ENCODE data around the gene LPP.
"Not testable (repeated sequence)": the region's sequence is repeated elsewhere in the genome, so short reads cannot be mapped to it uniquely, and the experiment has no call there.

Gene LPP

DNA sequence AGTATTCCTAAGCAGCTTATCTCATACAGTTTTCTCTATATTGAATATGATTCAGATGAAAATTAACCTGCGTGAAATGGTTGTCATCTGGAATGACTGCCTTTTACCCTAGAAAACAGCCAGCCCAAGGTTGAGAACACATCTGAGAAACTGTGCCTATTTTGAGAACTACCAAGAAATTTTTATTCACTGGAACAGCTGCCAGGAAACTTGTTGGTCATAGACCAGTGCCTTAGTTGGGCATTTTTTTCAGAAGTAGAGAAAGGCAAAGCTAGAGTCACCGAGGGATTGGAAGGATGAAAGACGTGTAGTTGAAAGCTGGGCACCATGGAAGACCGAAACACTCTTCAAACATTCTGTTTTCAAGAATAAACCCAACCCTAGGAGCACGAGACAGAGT is 277.1 kb downstream of the LPP start:
- DNase-seq (ENCODE audit: low read depth in 3 of 3, low spot score in 1 of 3) = no peak

DNA sequence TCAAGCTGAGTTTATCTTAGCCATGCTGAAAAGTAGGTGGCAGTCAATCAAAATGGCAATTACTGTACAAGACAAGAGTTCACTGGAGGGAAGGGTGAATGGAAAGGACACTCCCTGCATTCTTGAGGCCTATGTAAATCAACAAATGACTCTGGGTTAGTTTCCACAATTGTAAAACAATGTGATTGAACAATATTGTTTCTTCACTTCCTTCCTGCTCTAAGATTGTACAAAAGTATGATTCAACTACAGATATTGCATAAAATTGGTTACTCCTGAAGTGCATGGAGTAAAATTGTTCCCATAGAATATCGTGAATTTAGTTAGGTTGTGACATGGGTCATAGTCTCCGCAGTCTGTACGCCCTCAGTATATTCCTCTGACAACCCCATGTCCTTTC is 277.6 kb downstream of the LPP start:
- DNase-seq (ENCODE audit: low read depth in 3 of 3, low spot score in 1 of 3) = no peak

DNA sequence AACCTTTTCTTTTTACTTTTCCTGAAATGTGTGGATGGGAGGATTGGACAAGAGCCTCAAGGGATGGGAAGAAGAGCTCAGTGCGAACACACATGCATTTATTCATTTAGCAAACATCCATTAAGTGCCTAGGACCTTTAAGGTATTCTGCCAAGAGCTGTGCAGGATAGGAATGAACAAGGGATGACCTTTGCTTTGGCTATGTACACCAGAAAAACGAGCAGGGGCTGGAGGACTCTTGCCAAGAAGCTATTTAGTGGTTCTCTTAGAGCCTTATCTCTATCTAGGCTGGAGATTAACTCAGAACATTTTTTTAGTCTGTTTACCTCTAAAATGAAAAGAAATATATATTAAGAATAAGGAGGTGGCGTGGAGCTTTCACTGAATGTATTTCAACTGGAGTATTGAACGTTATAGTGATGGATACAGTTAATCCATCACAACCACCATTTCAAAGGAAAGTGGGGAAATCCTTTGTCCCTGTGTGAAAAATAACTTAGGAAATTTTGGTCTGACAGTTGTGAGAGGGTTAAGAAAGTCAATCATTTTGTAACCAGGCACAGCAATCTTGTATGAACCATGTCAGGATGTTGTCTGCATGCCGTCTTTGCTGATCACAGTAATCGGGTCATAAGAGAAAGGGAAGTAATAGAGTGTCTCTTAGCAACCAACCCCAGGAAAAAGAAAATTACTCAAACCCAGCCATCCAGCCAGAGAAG is 279.0 kb downstream of the LPP start:
- DNase-seq (ENCODE audit: low read depth in 3 of 3, low spot score in 1 of 3) = no peak

DNA sequence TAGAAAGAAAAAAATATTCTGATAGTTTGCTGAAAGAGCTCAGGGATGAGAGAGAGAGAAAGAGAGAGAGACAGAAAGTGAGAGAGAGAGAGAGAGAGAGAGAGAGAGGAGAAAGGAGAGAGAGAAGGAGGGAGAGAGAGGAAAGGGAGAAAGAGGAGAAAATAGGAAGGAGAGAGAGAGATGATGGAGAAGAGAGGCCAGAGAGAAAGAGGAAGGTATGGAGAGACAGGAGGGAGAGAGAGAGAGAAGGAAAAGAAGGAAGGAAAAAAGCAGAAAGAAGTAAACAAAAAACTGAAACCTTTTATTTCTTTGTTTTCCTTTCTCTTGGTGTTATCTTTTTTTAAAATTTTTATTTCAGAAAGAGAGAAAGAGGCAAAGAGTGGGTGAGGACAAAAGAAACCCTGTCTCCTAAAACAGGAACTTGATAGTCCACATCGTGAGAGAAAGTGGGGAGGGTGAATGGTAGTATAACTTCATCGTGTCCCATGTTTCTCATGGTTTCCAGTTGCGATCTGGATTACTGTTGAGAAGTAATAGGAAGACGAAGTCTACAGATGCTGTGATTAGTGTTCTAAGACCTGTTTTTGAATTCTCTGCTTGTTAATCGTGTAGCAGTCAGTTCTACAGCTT is 279.7 kb downstream of the LPP start:
- DNase-seq (ENCODE audit: low read depth in 3 of 3, low spot score in 1 of 3) = no peak

DNA sequence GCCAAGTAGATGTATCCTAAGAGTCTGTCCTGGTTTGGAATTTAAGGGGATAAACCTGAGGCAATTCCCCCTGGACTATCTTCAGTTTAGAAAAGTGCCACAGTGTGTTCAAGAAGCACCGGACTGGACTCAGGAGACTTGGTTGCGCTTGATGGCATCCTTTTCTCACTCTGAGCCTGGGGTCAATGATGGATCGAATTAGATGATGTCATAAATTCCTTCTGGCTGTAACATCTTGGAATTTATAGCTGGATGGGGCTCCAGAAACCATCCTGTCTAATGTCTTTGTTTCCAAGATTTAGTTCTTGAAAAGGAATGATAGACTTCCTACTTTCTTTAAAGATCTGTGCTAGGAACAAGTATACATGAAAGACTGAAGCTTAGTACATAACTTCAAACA is 280.6 kb downstream of the LPP start:
- no peak for DNase-seq (ENCODE audit: low read depth in 3 of 3, low spot score in 1 of 3)

DNA sequence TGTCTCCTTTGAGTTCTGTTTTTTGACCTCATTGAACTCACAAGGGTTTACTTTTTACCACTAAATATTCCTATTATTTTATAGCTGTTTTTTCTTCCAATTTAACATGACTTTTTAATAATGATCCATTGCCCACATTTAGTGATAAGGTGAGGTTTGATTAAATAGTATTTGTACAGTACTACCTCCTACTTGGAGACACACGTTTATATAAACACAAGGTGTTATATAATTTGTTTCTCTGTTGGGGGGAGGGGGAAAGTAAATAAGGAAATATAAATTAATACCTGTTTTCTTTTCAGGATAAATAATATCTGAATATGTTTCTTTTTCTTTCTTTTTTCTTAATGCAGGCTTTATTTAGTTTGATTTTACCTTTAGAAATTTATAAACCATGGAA is 281.3 kb downstream of the LPP start:
- no peak for DNase-seq (ENCODE audit: low read depth in 3 of 3, low spot score in 1 of 3)

DNA sequence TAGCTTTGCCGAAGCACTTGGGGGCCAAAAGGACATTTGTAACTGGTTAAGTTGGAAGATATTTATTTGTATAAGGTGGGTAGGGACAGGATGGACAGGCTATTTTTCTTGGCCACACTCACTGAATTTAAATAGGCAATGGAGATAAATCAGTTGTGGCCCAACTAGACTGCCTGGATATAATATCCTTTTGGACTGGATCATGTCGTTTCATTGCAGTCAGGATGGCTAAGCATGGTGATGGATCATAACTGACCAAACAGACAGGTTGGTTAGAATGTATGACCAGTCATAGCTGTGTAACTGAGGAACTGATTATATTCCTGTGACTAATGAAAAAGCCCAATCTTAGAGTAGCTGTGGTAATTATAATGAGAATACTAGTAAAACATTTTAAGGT is 284.0 kb downstream of the LPP start:
- DNase-seq (ENCODE audit: low read depth in 3 of 3, low spot score in 1 of 3) = no peak

DNA sequence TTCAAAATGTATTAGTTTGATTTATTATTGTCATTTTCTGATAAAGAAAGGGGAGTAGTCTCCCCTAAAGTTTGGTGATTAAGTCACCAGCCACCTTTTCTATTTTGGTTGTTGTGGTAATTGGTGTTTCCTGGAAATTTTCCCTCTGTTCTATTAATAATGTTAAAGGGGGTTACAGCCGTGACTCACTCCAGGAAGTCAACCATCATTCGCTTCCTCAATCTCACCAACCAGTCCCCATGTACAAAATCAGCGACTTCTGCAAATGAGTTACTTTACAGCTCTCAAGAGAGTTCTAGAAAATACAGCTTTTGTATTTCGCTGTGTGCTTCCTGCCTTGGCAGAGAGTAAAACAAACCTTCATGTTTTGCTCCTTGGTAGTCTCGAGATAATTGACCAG is 285.1 kb downstream of the LPP start:
- DNase-seq (ENCODE audit: low read depth in 3 of 3, low spot score in 1 of 3) = no peak

DNA sequence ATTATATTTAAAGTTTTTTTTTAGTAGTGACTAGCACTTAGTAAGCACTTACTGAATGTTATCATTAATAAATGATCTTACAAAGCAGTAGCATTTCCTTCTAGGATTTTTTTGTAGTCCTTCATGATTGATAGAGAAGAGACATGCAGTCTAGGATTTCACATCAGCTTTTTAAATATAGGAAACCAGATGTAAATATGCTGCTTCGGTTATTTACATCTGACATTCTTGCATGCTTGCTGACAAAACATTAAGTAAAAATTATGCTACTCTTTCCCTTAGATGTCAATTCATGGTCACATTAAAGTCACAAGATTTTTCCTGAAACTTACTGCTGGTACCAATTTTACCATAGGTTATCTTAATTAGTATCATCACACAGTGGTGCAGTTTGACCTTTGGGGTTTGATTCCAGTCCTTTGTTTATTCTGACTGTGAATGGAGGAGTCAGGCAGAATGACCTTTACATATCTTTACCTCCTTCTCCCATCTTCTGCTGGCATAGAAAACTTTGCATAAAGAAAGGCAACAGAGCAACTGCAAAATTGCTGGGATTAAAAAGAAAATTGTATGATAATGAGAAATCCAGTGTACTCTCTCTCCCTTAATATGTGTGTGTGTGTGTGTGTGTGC is 286.5 kb downstream of the LPP start:
- DNase-seq (ENCODE audit: low read depth in 3 of 3, low spot score in 1 of 3) = no peak

DNA sequence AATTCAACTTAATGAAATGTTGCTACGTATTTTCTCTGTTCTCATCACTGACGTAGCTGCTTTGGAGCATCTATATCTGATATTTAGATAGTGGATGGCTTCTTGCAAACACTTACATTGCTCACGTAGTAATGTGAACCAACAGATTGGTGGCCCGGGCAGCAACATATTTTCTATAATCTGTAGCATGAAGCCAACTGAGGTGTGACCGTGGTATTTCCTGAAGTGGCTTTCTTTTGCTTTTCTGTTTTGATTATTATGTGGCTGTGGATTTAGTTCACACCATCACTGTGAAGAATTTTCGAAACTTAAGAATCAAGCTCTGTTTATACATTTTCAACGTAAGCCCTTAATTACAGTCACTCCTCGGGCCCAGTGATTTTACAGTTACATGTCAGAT is 288.5 kb downstream of the LPP start:
- DNase-seq (ENCODE audit: low read depth in 3 of 3, low spot score in 1 of 3) = no peak

DNA sequence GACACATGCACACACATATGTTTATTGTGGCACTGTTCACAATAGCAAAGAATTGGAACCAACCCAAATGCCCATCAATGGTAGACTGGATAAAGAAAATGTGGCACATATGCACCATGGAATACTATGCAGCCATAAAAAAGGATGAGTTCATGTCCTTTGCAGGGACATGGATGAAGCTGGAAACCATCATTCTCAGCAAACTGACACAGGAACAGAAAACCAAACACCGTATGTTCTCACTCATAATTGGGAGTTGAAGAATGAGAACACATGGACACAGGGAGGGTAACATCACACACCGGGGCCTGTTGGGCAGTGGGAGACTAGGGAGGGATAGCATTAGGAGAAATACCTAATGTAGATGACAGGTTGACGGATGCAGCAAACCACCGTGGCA is 291.2 kb downstream of the LPP start:
- not testable (repeated sequence) for DNase-seq (ENCODE audit: low read depth in 3 of 3, low spot score in 1 of 3)

DNA sequence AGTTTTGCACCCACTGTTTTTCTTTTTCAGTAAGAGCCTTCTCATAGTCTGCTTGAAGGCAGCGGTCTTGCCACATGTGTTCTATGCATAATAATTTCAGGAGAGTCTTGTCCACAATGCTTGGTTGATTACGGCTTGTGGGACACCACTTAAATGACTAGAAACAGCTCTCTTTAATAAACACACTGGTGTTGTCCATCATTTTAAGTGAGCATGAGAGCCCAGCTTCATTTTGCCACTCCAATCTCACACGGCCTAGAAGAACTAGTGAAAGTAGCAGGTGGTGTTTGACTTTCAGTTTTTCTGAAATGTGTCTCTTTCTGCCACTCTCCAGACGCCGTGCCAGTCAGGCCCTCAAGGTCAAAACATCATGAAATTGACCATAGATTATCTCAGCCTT is 292.1 kb downstream of the LPP start:
- DNase-seq (ENCODE audit: low read depth in 3 of 3, low spot score in 1 of 3) = no peak

DNA sequence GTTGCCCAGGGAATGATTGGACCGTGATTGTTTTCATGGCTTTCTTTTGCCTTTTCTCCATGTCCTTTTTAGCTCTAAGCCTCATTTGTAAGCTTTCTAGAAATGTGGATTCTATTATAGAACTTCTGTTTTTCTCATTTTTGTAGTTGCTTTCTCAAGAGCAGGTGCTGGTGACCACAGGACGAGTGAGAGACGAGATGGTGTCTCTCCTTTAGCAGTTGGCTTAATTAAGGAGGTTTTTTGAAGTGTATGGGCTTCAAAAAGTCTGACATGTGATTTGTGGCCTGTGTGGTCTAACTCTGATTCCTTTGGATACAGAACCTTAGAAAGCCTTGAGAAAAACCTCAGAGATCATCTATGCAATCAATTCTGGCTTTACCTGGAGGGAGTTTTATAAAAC is 292.8 kb downstream of the LPP start:
- no peak for DNase-seq (ENCODE audit: low read depth in 3 of 3, low spot score in 1 of 3)

DNA sequence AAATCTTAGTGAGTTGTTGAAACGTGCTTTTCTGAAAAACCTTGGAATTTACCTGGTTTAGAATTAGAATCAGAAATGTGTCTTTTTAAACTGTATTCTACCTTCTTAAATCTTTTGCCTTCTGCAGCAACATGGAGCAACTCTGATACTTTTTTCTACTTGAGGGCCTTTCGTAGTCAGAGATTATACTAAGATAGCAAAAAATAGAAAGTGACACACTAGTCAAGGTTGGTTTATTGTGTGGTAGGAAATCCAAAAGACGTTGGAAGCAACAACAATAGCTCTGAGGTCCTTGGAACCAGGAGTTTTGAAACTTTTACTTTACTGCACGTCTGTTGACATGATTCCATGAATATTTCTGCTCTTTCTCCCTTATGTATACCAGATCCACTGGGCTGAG is 294.9 kb downstream of the LPP start:
- no peak for DNase-seq (ENCODE audit: low read depth in 3 of 3, low spot score in 1 of 3)

DNA sequence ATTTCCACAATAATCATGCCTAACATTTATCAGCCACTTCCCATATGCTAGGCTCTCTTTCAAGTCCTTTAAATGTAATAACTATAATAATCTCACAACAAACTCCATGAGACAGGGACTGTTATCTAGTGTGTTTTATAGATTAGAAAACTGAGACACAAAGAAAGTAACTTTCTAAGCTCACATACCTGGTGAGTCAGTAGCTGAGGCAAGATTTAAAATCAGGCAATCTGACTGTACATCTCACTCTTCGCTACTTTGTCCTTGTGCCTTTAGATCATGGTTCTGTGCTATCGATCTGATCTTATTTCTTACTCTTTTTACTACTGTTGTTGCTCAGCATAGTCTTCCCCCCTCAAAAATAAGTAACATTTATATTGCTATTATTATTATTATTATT is 295.5 kb downstream of the LPP start:
- DNase-seq (ENCODE audit: low read depth in 3 of 3, low spot score in 1 of 3) = no peak

DNA sequence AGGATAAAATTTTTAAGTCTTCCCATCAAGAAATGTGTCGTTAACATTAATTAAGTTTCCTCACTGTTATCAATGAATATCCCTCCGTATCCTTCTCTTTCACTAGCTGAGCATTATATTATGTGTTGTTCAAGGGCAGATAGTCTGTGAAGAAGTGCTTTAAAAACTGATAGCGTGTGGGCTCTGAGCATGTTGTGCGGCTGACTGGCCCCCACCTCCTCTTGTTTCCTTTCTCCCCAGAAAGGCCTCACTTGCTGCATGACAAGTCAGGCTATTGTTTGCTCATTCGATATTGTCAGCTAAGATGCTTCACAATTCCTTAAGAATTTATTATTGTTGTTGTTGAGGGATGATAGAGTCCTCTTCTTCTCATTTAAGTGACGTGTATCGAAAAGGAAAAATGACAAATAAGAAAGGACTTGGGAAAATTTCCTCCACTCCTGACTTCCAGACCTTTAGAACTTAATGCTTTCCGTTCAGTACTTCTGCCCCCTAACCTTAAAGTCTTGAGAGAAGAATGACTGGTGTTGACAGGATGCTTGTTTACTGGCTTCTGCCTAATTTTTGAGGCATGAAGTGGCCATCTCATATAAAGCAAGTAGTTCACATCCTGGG is 298.3 kb downstream of the LPP start:
- DNase-seq (ENCODE audit: low read depth in 3 of 3, low spot score in 1 of 3) = no peak

DNA sequence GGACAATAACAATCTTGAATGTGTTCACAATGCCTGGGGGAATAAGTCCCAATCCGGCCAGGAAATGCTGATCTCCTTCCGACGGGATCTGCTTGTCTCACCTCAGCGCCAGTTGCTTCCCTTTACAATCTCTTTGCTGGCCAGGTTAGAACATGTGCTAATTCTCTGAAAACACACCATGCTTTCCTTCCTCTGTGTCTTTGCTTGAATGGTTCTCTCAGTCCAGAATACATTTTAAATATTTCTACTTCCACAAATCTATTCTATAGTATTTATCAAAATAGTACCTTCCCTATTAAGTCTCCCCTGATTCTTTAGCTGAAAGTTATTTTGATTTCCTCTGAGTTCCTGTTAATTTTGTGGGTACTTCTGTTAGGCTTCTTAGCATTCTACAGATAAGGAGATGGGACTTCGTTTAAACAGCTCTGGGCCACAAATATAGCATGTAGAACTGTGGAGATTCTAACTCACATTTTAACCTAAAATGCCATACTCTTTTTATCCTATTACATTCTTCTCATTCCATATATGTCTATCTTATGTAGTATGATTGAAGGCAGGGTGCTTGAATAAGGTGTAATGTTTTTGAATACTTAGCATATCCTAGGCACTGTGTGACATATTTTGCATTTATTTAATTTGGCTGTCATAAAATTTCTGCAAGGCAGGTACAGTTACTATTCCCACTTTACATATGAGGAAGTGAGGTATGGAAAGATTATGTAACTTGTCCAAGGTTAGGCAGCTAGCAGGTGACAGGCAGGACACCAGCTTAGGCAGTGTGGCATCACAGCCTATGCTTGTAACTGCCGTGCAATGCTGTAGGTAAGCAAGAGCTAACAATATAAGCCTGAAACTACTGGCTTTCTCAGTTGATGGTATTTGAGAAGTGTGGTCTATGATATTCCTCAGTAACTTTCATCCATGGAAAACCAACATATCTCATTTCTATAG is 299.8 kb downstream of the LPP start:
- DNase-seq (ENCODE audit: low read depth in 3 of 3, low spot score in 1 of 3) = no peak

DNA sequence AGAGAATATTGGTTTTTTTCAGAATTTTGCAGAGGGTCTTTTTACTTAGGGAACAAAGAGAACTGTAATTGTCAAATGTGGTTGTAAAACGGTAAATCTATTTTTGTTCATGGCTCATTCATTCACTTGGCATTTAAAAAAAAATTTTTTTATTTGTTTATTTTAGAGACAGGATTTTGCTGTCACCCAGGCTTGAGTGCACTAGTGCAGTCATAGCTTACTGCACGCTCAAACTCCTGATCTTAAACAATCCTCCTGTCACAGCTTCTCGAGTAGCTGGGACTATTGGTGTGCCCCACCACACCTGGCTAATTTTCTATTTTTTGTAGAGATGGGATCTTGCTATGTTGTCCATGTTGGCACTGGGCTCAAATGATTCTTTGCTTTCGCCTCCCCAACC is 301.8 kb downstream of the LPP start:
- no peak for DNase-seq (ENCODE audit: low read depth in 3 of 3, low spot score in 1 of 3)

DNA sequence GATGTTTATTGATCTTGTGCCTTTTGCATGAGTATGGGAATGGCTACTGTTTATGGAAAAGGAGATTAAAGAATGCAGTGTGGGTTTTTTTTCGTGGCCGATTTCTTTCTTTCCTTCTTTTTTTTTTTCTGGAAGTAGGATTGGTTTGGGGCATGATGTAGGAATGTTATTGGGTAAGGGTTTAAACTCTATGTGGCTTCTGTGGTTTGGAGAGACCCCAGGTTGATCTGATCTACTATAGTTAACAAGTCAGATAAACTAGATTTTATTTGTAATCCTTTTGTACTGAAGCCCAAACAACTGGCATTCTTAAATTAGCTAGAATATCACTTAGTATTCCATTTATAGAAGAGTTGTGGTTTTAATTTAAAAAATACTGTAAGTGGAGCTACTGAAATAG is 304.8 kb downstream of the LPP start:
- no peak for DNase-seq (ENCODE audit: low read depth in 3 of 3, low spot score in 1 of 3)

DNA sequence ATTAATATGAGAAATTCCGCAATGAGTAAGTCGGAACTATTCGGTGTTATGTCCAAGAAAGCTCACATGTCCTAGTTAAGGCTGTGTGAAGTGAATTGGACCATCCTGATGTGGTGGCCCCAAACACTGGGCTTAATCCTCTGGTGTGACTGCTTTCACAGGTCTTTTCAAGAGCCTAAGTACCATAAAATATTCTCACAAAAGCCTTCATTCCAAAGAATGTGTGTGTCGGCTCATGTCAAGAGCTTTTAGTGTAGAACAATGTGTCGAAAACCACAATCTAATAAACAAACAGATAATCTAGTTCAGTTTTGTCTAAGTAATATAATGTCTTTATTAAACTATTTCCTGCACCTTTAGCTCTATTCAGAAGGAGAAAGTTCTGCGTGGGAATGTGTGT is 311.4 kb downstream of the LPP start:
- no peak for DNase-seq (ENCODE audit: low read depth in 3 of 3, low spot score in 1 of 3)

DNA sequence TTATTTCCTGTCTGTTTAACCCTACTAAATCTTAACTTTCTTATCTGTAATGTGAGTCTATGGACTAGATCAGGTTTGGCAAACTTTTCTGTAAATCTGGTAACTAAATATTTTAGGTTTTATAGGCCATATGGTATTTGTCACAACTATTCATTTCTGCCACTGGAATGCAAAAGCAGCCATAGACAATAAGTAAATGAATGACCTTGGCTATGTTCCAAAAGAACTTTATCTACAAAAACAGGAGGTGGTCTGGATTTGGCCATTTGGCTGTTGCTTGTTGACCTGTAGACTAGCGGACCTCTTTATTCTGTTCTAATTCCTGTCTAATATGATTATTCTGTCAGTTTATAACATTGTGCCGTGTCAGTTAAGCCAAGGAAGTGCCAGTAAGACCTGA is 314.2 kb downstream of the LPP start:
- DNase-seq (ENCODE audit: low read depth in 3 of 3, low spot score in 1 of 3) = no peak
